GM19467 (cell line): ENCODE results near the gene WDR43.
"Not testable (repeated sequence)": the region's sequence is repeated elsewhere in the genome, so short reads cannot be mapped to it uniquely, and the experiment has no call there.

Experiments
- ATAC-seq: cut with Tn5 transposase; IDR thresholded peaks from one replicate; pipeline ENCODE4 v1.9.1; 2021; ENCODE audit warnings: mild to moderate bottlenecking, moderate library complexity; ENCODE audit not compliant: unreplicated experiment

WDR43 gene

DNA sequence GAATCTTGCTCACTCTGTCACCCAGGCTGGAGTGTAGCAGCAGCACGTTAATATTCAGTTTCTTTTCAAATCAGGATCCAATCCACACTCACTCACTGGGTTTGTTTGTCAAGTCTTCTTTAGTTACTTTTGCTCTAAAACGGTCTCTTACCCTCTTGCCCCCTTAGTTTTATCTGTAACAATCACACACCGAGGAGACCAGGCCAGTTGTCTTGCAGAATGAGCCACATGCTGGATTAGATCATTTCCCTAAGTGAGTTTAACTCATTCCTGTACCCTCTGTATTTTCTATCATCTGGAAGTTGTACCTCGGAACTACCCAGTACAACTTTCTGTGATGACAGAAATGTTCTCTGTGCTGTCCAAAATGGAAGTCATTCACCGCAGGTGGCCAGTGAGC, 65.9 kb downstream of the WDR43 start:
- ATAC-seq, result no peak

DNA sequence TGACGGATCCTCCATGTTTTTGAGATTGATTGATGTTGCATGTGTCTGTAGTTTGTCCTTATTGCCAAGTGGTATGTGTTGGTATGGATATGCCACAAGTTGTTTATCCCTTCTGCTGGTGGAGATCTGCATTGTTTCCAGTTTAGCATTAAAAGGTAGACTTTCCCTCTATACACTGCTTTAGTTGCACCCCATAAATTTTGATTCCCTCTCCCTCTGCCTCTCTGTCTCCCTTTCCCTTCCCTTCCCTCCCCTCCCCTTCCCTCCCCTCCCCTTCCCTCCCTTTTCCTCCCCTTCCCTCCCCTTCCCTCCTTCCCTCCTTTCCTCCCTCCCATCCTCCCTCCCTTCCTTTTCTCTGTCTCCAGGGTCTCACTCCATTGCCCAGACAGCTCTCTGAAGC, 68.0 kb downstream of the WDR43 start:
- ATAC-seq, result no peak

GRCh38 chr2:28970464-28971160, 76.1 kb downstream of the WDR43 start:
- no peak for ATAC-seq

- no peak for ATAC-seq
These were observed 78.4 kb downstream of the WDR43 start for GRCh38 chr2:28972778-28973335.

DNA sequence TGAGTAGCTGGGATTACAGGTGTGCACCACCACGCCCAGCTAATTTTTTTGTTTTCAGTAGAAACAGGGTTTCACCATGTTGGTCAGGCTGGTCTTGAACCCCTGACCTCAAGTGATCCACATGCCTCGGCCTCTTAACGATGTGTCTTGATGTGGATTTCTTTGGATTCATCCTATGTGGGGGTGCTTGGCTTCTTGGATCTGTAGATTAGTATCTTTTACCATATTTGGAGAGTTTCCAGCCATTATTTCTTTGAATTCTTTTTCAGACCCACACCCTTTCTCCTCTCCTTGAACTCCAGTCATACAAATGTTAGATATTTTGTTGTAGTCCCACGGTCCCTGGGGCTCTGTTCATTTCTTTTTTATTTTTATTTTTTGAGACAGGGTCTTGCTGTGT, 79.8 kb downstream of the WDR43 start:
- ATAC-seq, result no peak

GRCh38 chr2:28975671-28976070, 81.2 kb downstream of the WDR43 start:
- ATAC-seq, result no peak

DNA sequence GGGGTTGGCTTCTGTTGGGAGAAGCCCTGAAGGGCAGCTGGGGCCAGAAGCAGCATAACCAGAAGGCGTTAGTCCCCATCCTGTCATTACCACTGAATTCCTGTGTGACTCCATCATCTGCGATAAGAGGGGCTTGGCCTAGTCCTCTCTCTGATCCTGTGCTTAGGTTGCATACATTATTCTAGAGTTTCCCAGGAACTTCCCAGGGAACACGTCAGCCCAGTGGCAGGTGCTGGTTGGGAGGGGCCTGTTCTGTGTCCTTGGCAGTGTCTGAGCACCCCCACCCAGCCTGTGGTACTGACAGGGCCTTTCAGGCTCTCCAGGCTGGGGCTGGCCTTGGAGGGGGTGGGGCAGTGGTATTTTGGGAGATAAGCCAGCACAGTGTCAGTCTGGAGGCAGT, 82.1 kb downstream of the WDR43 start:
- ATAC-seq, result no peak

GRCh38 chr2:28977176-28977875, 82.9 kb downstream of the WDR43 start:
- ATAC-seq, result no peak

GRCh38 chr2:28978001-28978400, 83.5 kb downstream of the WDR43 start:
- not testable (repeated sequence) for ATAC-seq

- ATAC-seq, result no peak
These were observed 84.1 kb downstream of the WDR43 start for GRCh38 chr2:28978606-28979005.

GRCh38 chr2:28979041-28979440, 84.6 kb downstream of the WDR43 start:
- no peak for ATAC-seq

DNA sequence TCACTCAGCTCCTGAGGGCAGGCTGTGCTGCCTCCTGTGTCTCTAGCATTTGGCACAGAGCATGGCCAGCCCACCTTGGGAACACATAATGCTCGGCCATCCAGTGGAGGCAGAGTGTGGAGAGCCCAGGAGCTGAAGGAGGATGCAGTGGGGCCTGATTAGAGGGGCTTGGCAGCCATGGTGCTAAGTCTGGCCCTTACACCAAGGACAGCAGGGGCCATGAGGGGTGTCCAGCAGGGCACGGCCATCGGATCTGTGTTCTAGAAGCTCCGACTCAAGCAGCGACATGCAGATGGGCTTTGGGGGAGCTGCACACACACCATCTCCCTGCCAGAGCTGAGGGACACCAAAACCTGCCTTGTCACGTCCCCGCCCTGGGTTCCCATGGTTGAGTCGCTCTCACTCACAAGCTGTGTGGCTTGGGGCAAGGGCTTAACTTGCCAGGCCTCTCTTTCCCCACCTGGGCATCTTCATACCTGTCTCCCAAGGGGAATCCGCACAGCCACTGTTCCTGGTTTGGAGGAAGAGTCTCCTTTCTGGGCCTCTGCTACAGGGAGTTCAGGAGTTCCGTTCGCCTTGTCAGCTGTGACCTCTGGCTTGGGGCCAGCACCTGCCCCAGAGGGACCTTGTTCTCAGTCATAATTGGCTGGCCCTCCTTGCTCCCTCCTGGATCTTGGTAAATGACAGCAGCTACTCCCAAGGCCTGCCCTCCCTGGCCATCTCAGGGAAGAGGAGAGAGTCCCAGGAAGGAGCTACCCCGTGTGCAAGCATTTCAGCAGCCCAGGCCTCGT, 85.3 kb downstream of the WDR43 start:
- no peak for ATAC-seq

DNA sequence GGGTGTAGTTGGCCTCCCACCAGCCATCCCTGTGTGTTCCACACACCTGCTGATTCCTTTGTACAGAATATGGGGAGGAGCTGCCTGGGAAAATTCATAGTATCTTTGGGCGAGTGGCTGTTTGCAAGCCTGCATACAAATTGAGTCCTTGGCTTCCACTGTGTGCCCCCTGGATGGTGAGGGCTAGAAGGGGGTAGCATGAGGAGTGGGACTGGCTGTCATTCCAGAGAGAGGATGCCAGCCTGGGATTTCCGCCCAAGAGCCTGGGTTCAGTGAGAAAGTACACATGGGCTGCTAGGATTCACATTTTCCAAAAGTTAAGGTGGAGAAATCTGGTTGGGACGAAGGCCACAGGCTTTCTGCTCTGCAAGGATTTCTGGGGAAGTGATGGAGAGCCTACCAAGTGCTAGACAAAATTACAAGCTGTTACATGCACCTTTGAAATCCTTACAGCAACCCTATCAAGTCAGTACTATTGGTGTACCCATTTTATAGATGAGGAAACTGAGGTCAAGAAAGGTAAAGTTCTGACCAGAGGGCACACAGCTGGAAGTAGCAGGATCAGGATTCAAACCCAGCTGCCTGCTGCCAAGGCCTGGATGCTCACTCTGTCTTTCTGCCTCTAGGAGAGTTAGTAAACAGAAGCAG, 86.0 kb downstream of the WDR43 start:
- ATAC-seq, result no peak

GRCh38 chr2:28981016-28981441, 86.6 kb downstream of the WDR43 start, which contains the start of gene TOGARAM2:
TOGARAM2 (plus strand) TSS chr2:28981298; CDS start chr2:28994835, 13,537 bp downstream.
- no peak for ATAC-seq

GRCh38 chr2:28981620-28982376, 87.3 kb downstream of the WDR43 start:
- no peak for ATAC-seq

DNA sequence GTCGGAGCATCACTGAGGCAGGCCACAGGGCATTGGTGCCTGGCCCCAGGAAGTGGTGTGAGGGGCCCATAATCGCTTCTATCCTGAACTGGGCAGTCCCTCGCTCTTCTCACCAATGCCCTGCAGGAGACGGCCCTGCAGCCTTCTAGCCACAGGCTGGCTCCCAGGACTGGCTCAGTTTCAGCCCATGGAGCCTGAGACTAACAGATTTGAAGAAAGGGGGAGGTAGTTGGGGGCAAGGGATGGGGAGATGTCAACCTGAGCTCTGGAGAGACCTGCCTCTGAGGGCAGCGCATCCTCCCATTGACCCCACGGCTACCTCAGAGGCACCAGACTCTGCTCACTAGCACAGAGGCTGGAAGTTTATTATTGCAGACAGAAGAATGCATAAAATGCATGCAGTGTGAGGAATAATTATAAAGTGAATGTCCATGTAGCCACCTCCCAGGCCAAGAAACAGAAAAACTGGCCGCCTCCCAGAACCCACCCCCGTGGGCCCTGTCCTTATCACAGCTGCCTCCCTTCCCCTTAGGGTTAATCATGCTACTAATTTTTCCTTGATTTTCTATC, 88.0 kb downstream of the WDR43 start:
- ATAC-seq, result no peak

DNA sequence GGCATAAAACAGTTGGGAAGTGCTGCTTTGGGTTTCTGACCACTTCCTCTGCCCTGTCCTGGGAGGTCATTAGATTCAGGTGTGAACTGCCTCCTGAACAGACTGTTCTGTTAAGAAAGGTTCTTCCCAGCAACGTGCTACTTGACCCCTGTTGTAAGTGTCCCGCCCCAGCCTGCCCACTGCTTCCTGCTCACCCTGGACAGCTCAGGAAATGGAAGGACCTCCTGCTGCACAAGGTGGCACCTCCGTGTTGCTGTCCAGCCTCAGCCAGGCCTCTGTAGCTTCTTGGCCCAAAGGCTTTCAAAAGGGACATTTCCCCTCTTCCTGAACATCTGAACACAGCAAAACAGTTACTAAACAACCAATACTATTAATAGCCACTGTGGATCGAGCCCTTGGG, 92.0 kb downstream of the WDR43 start:
- no peak for ATAC-seq

DNA sequence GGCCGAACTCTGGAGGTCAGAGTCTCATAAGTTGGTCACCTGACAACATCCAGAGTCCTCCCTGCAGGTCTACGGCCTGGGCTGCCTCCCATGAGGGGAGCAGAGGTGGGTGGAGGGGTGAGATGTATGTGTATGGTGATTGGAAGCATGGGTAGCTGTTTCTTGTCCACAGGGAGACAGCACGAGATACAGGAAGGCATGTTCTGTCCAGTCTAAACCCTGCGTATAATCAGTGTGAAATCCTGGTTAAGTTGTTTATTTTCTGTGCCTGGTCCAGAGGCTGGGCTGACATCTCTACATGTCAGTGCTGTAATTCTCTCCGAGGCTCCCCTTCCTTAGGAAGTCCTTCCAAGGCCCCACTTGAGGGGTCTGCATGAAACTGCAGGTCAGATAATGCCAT, 95.5 kb downstream of the WDR43 start:
- no peak for ATAC-seq

DNA sequence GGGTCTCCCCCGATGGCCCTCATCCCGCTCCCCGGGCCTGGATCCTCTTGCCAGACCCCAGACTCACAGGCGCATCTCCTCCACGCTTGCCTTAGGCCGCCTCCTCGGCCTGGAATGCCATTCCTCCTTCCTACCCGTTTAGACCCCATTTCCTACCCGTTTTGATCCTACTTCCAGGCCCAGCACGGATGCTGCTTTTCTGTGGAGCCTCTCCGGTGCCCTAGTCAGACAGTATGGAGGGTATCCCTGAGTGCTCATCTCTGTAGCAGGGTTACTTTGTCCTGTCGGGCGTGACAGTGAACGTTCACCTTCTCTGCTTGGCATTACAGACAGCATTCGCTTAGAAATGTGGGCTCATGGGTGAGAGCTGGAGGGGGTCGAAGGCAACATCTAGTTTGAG, 96.0 kb downstream of the WDR43 start:
- no peak for ATAC-seq

DNA sequence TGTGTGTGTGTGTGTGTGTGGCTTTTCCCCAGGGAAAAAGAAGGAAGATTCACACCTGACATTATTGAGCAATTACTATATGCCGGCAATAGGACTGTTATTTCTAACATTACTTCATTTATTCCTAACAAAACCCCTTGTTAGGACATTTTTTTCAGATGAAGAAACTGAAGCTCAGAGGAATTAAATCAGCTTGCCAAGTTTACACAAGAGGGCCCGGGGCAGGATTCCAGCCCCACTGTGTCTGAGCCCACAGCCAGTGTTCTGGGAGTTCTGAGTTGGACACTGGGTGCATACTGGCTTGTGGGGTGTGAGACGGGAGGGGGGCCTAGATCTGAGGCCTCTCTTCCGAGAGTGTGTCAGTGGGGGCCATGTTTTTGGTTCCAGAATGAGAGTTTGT, 96.6 kb downstream of the WDR43 start:
- ATAC-seq, result no peak
